K562 (cell line): ENCODE results near the gene IL31. TPM values are rescaled to one million over a fixed set of nuclear protein-coding genes. Genes with fewer than 3 reads are reported as not detected.

Experiments used
- ATAC-seq: fragments of 200-7000 bp; cut with Tn5 transposase; 3 replicates; pipeline ENCODE4 v1.9.1; 2020; ENCODE audit warnings: moderate library complexity
- BruUV-seq: library from RNA; stranded (reverse); fragments of 400-500 nt; replicated peaks from 2 replicates; lab custom pipeline; 2021; lab: Mats Ljungman, UMichigan
- CTCF ChIA-PET: fragments of 300-600 bp; formaldehyde crosslinking; extraction: SDS; loops from one replicate; lab custom pipeline; 2021; ENCODE audit warnings: low intra/inter-chr PET ratio; lab: Yijun Ruan, JAX
- POLR2A ChIA-PET: fragments of 300-600, 350-650 bp; sonication (Branson Sonifier 250); formaldehyde crosslinking; extraction: SDS; loops from one replicate; lab custom pipeline; 2021; ENCODE audit warnings: antibody characterized with exemption, inconsistent platforms; lab: Yijun Ruan, JAX
- DNase-seq, 4 experiments: peaks; one replicate each; pipeline versions ENCODE4 v3.0.0 to v3.0.0-alpha.2; 2011 to 2018; ENCODE audit warnings: low spot score in 3 of 4, mixed read lengths in 3 of 4; ENCODE audit errors: extremely low read depth in 1 of 4
- FAIRE-seq: peaks from 2 replicates; lab custom pipeline; 2011; peaks lifted over from hg19 to GRCh38; lab: Jason Lieb, UNC
- H2AFZ ChIP-seq: 2 replicates; pipeline ENCODE4 v1.6.0; 2011; ENCODE audit warnings: low read depth, low read length, control low read depth, inconsistent platforms
- H3K27ac ChIP-seq: fragments of 200-600 bp; 3 replicates; pipeline ENCODE4 v1.8.0; 2011; ENCODE audit warnings: low read depth, mild to moderate bottlenecking, control low read depth, inconsistent platforms, low read length, moderate library complexity, mixed read lengths; ENCODE audit errors: extremely low read depth
- H3K27me3 ChIP-seq, 2 experiments: fragments of 300-600 bp in 1 of 2; 2 replicates in 1 of 2; 3 replicates in 1 of 2; pipeline versions ENCODE4 v1.6.0 to v1.8.0; 2011; ENCODE audit warnings: inconsistent platforms in 2 of 2, low read length in 2 of 2, mild to moderate bottlenecking in 1 of 2, mixed read lengths in 1 of 2, moderate library complexity in 1 of 2; ENCODE audit not compliant: control insufficient read depth in 2 of 2, insufficient read depth in 2 of 2
- H3K36me3 ChIP-seq: fragments of 300-600 bp; 3 replicates; pipeline ENCODE4 v1.8.0; 2011; ENCODE audit warnings: mild to moderate bottlenecking, low read length, inconsistent platforms; ENCODE audit not compliant: control insufficient read depth, insufficient read depth
- H3K4me1 ChIP-seq, 2 experiments: fragments of 200-600 bp in 1 of 2; replicated peaks in 1 of 2; 2 replicates in 1 of 2; 3 replicates in 1 of 2; pipeline versions ENCODE4 v1.5.1 to v1.8.0; 2011; ENCODE audit warnings: inconsistent platforms in 2 of 2, low read length in 2 of 2, mild to moderate bottlenecking in 1 of 2, mixed read lengths in 1 of 2, moderate library complexity in 1 of 2; ENCODE audit not compliant: control insufficient read depth in 2 of 2, insufficient read depth in 2 of 2
- H3K4me2 ChIP-seq: 2 replicates; pipeline ENCODE4 v1.6.1; 2011; ENCODE audit warnings: low read length, control low read depth, inconsistent platforms, mixed read lengths; ENCODE audit not compliant: insufficient read depth
- H3K4me3 ChIP-seq: fragments of 200-600 bp; sonication (generic), shearing (Covaris generic); 2 replicates; pipeline ENCODE4 v1.5.1; 2016; ENCODE audit warnings: control low read depth, inconsistent platforms
- H3K79me2 ChIP-seq: fragments of 200-600 bp; 3 replicates; pipeline ENCODE4 v1.8.0; 2011; ENCODE audit warnings: low read length, inconsistent platforms; ENCODE audit not compliant: control insufficient read depth, insufficient read depth
- H3K9ac ChIP-seq, 2 experiments: 2 replicates each; pipeline versions ENCODE4 v1.6.0 to v1.6.1; 2011; ENCODE audit warnings: low read depth in 2 of 2, low read length in 2 of 2, control low read depth in 1 of 2, inconsistent platforms in 1 of 2, mild to moderate bottlenecking in 1 of 2, mixed read lengths in 1 of 2; ENCODE audit not compliant: insufficient read depth in 1 of 2
- H3K9me1 ChIP-seq: one replicate; pipeline ENCODE4 v1.6.0; 2011; ENCODE audit warnings: inconsistent platforms, mild to moderate bottlenecking, low read length, moderate library complexity; ENCODE audit not compliant: control insufficient read depth, insufficient read depth
- H3K9me3 ChIP-seq: replicated peaks from 2 replicates; pipeline ENCODE4 v1.5.1; 2011; ENCODE audit warnings: low read depth, low read length, inconsistent platforms; ENCODE audit not compliant: control insufficient read depth, insufficient read depth
- H4K20me1 ChIP-seq: replicated peaks from 2 replicates; pipeline ENCODE4 v1.6.1; 2011; ENCODE audit warnings: low read length, inconsistent platforms, mixed read lengths; ENCODE audit not compliant: control insufficient read depth, insufficient read depth
- ATF7 ChIP-seq: fragments of 450-650 bp; IDR thresholded peaks from 2 replicates; pipeline ENCODE4 v1.7.1; 2014; ENCODE audit warnings: mild to moderate bottlenecking, moderate library complexity
- BRF2 ChIP-seq: IDR thresholded peaks from 3 replicates; pipeline ENCODE4 v1.6.1; 2011; ENCODE audit warnings: borderline replicate concordance, mild to moderate bottlenecking; ENCODE audit not compliant: insufficient read length, insufficient read depth
- ESRRB ChIP-seq: fragments of 250-450 bp; sonication (Bioruptor Pico); IDR thresholded peaks from 2 replicates; pipeline ENCODE4 v1.5.0; 2020; ENCODE audit warnings: mild to moderate bottlenecking, moderate library complexity, borderline replicate concordance
- MAX ChIP-seq: sonication (generic); formaldehyde crosslinking; IDR thresholded peaks from 2 replicates; pipeline ENCODE4 v1.9.0; 2022; ENCODE audit warnings: mild to moderate bottlenecking, missing genetic modification reagents
- NCOA4 ChIP-seq: fragments of 450-650 bp; IDR thresholded peaks from 2 replicates; pipeline ENCODE4 v1.6.1; 2018; ENCODE audit warnings: mild to moderate bottlenecking; ENCODE audit not compliant: partially characterized antibody
- NFE2 ChIP-seq: IDR thresholded peaks from 2 replicates; pipeline ENCODE4 v1.6.1; 2014; ENCODE audit warnings: antibody characterized with exemption, low read depth
- NFIX ChIP-seq: fragments of 250-450 bp; sonication (Bioruptor Pico); IDR thresholded peaks from 2 replicates; pipeline ENCODE4 v1.4.0; 2020; ENCODE audit warnings: low read depth, mild to moderate bottlenecking, moderate library complexity
- NR4A1 ChIP-seq, 2 experiments: fragments of 250-450 bp in 1 of 2; fragments of 450-650 bp in 1 of 2; sonication (Bioruptor Pico) in 1 of 2; IDR thresholded peaks; 2 replicates each; pipeline versions ENCODE4 v1.4.0 to v1.6.1; 2016 to 2020; ENCODE audit warnings: mild to moderate bottlenecking in 2 of 2, missing compliant biosample characterization in 1 of 2, missing genetic modification characterization in 1 of 2, moderate library complexity in 1 of 2
- PHTF2 ChIP-seq: fragments of 250-450 bp; sonication (Bioruptor Pico); IDR thresholded peaks from 2 replicates; pipeline ENCODE4 v1.5.0; 2021; ENCODE audit warnings: mild to moderate bottlenecking
- POU5F1 ChIP-seq: fragments of 150-350 bp; IDR thresholded peaks from 2 replicates; pipeline ENCODE4 v1.6.1; 2014; ENCODE audit warnings: borderline replicate concordance, low read length, low read depth, mild to moderate bottlenecking; ENCODE audit not compliant: partially characterized antibody
- WHSC1 ChIP-seq: IDR thresholded peaks from one replicate; pipeline ENCODE4 v1.6.1; 2012; ENCODE audit warnings: low read length, control low read depth, inconsistent platforms
- ZNF316 ChIP-seq: fragments of 450-650 bp; IDR thresholded peaks from 2 replicates; pipeline ENCODE4 v1.6.1; 2016
- ZNF717 ChIP-seq: fragments of 250-450 bp; sonication (Bioruptor Pico); IDR thresholded peaks from 2 replicates; pipeline ENCODE4 v1.5.0; 2021
- WGBS: fragments of 100-300 bp; shearing (Covaris generic); methylation state at CpG from one replicate; pipeline ENCODE4 v1.1.6; 2016; ENCODE audit warnings: low coverage, mixed read lengths; ENCODE audit not compliant: insufficient coverage; ENCODE audit errors: missing lambda C conversion rate; 5-methylcytosine and 5-hydroxymethylcytosine counted together
- in situ Hi-C: fragments of 300-500 bp; cut with MboI; formaldehyde crosslinking; loops from 4 replicates; pipeline ENCODE4 v1.15.0; 2018; ENCODE audit warnings: inconsistent platforms, mixed read lengths
- intact Hi-C: fragments of 100-400 bp; cut with micrococcal nuclease; formaldehyde crosslinking; loops from 2 replicates; pipeline ENCODE4 v1.14.2; 2022
- polyA plus RNA-seq, 8 experiments: library from polyadenylated mRNA; depleted of rRNA in 4 of 8; stranded (reverse) in 5 of 8; unstranded in 3 of 8; fragments of >200 nt; fragmentation: Nextera tagmentation in 2 of 8; fragmentation: Illumina TruSeq in 1 of 8; extraction: Ambion mirVana in 2 of 8; extraction: Trizol in 1 of 8; gene quantifications; 2 replicates each; pipeline versions ENCODE4 v1.2.1 to v1.2.3, GENCODE V29; 2011 to 2014; ENCODE audit warnings: inconsistent platforms in 1 of 8, missing spikeins in 1 of 8
- total RNA-seq, 7 experiments: library from RNA; depleted of rRNA in 6 of 7; stranded (reverse); fragments of >200 nt in 6 of 7; fragmentation: Illumina TruSeq in 2 of 7; extraction: Trizol in 2 of 7; gene quantifications; 2 replicates each; pipeline versions ENCODE4 v1.2.1 to v1.2.3, GENCODE V29; 2011 to 2021; ENCODE audit warnings: low replicate concordance in 1 of 7
- TF ChIP-seq, protein P1 (sequence below), 2 experiments: fragments of 200-800 bp in 1 of 2; sonication (Bioruptor generic) in 1 of 2; sonication (generic) in 1 of 2; formaldehyde crosslinking in 1 of 2; IDR thresholded peaks in 1 of 2; conservative IDR thresholded peaks in 1 of 2; 2 replicates each; pipeline versions ENCODE4 v1.5.0 to v1.6.1; 2016 to 2020; ENCODE audit warnings: missing compliant biosample characterization in 1 of 2, missing genetic modification characterization in 1 of 2, missing genetic modification reagents in 1 of 2
- TF ChIP-seq, protein P2 (sequence below): fragments of 450-650 bp; conservative IDR thresholded peaks from 2 replicates; pipeline ENCODE4 v1.6.1; 2016; ENCODE audit warnings: missing genetic modification characterization, low read depth, mild to moderate bottlenecking, control low read depth, missing compliant biosample characterization

IL31 gene
- total and polyA plus RNA-seq, 9 of the 15 experiments (the other 6 are each of a cell fraction or from before 2014, with no cell fraction given) = not detected

- ATAC-seq (no peak), FAIRE-seq (no peak), DNase-seq (no peak)
- no peak overlapping the region for H3K4me2 ChIP-seq
- no peak overlapping the region for H2AFZ ChIP-seq
- H3K79me2 ChIP-seq = no peaks in the 10 kb centered on the region
- peaks cover 5% of the 10 kb centered on the region; the same call in 2 of the 3 replicates for H3K36me3 ChIP-seq
- in situ Hi-C loops (no loop called here), intact Hi-C loops (no loop called here)
- no peaks in the 10 kb centered on the region for H3K9me3 ChIP-seq
- no peak overlapping the region for H3K27ac ChIP-seq
- CTCF ChIA-PET = no interaction called here
- BruUV-seq = no TSS peak
- H3K9me1 ChIP-seq = peaks cover 9% of the 10 kb centered on the region
- no peak overlapping the region for H3K4me3 ChIP-seq
- POLR2A ChIA-PET = interaction anchor here (0.6 to 1.5 kb wide), 6 partner anchors 9 to 851 kb away, joined by 3 to 7 read pairs (median 3); no protein-coding TSS in a partner anchor
- peaks cover 32% of the 10 kb centered on the region; the same call in 1 of the 2 replicates for H4K20me1 ChIP-seq
- TF ChIP-seq, protein P1, sequence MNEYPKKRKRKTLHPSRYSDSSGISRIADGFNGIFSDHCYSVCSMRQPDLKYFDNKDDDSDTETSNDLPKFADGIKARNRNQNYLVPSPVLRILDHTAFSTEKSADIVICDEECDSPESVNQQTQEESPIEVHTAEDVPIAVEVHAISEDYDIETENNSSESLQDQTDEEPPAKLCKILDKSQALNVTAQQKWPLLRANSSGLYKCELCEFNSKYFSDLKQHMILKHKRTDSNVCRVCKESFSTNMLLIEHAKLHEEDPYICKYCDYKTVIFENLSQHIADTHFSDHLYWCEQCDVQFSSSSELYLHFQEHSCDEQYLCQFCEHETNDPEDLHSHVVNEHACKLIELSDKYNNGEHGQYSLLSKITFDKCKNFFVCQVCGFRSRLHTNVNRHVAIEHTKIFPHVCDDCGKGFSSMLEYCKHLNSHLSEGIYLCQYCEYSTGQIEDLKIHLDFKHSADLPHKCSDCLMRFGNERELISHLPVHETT (CRISPR knock-in tag; conservative IDR thresholded peaks at IDR 0.05 in 1 of 2, IDR thresholded peaks at IDR 0.05 in 1 of 2) = no peak
- TF ChIP-seq ZNF316 = no peak
- no peak for TF ChIP-seq WHSC1
- TF ChIP-seq ATF7 = no peak
- TF ChIP-seq NFIX (CRISPR knock-in tag) = no peak
- no peak for TF ChIP-seq ESRRB (CRISPR knock-in tag)
- TF ChIP-seq NFE2 = no peak
- no peak for TF ChIP-seq BRF2
- TF ChIP-seq ZNF717 (CRISPR knock-in tag) = no peak
- TF ChIP-seq PHTF2 (CRISPR knock-in tag) = no peak
- no peak for TF ChIP-seq NR4A1 (CRISPR knock-in tag; IDR thresholded peaks at IDR 0.05)
- TF ChIP-seq NR4A1 (tag; IDR thresholded peaks at IDR 0.05) = no peak
- TF ChIP-seq, protein P2, sequence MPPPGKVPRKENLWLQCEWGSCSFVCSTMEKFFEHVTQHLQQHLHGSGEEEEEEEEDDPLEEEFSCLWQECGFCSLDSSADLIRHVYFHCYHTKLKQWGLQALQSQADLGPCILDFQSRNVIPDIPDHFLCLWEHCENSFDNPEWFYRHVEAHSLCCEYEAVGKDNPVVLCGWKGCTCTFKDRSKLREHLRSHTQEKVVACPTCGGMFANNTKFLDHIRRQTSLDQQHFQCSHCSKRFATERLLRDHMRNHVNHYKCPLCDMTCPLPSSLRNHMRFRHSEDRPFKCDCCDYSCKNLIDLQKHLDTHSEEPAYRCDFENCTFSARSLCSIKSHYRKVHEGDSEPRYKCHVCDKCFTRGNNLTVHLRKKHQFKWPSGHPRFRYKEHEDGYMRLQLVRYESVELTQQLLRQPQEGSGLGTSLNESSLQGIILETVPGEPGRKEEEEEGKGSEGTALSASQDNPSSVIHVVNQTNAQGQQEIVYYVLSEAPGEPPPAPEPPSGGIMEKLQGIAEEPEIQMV (tag) = no peak
- no peak for TF ChIP-seq POU5F1
- TF ChIP-seq NCOA4 = no peak
- TF ChIP-seq MAX (CRISPR knock-in tag) = no peak
- no peak overlapping the region for H3K9ac ChIP-seq
- 24% methylated on average over 6 of the region's 6 CpGs for WGBS
- peaks cover 2 to 14% of the 10 kb centered on the region in 2 experiments; a peak in 2 of 5 replicates for H3K27me3 ChIP-seq
- H3K4me1 ChIP-seq = peaks cover 0 to 12% of the 10 kb centered on the region in 2 experiments; a peak in 3 of 5 replicates
Measured at GRCh38 chr12:122148657-122149056, 25.4 kb downstream of the IL31 start.
